Measurements from ENCODE around the gene LDHD.
A peak's percentile ranks its signal among the peaks of the same experiment; 100 is the strongest.

The LDHD gene

GRCh38 chr16:75110637-75111513, 5.7 kb downstream of the LDHD start:
- H3K4me3 ChIP-seq (ENCODE audit: insufficient read depth, low read length, poor library complexity, severe bottlenecking) = peak overlapping the region; percentile 36

DNA sequence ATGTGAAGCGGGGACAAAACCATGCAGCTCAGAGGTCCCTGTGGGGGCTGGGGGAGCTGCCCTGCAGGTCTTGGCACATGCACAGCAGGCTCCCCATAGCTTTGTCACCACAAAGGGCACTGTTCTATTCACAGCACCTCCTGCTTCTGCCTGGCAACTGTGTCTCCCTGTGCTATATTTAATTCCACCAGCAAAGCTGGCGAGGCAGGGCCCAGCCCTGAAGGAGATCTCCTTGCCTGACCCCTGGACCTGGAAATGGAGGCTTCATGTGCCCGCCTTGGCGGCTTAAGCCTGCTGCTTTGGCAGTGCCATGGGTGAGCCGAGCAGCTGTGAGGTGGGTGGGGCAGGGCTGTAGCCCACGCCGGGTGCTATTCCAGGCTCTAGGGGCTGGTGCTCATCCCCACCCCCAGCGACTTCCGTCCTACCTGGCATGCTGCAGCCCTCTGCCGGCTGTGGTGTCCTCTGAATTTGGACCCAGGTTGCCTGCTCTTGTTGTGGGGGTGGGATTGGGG, 6.8 kb downstream of the LDHD start:
- peak overlapping the region; percentile 71 for H3K4me2 ChIP-seq (ENCODE audit: low read depth, low read length, poor library complexity, severe bottlenecking)
- H2AFZ ChIP-seq (ENCODE audit: low read depth, low read length, severe bottlenecking) = peak overlapping the region; percentile 43
- peak overlapping the region; percentile 66 for H3K9ac ChIP-seq (ENCODE audit: low read length)
- H4K20me1 ChIP-seq (ENCODE audit: low read depth, low read length) = no peaks in the 10 kb centered on the region
- H3F3A ChIP-seq (ENCODE audit: insufficient read depth) = peaks cover 31% of the 10 kb centered on the region
- TF ChIP-seq EZH2phosphoT487 (conservative IDR thresholded peaks at IDR 0.05; ENCODE audit: low read length) = no peak
- TF ChIP-seq, protein P1, sequence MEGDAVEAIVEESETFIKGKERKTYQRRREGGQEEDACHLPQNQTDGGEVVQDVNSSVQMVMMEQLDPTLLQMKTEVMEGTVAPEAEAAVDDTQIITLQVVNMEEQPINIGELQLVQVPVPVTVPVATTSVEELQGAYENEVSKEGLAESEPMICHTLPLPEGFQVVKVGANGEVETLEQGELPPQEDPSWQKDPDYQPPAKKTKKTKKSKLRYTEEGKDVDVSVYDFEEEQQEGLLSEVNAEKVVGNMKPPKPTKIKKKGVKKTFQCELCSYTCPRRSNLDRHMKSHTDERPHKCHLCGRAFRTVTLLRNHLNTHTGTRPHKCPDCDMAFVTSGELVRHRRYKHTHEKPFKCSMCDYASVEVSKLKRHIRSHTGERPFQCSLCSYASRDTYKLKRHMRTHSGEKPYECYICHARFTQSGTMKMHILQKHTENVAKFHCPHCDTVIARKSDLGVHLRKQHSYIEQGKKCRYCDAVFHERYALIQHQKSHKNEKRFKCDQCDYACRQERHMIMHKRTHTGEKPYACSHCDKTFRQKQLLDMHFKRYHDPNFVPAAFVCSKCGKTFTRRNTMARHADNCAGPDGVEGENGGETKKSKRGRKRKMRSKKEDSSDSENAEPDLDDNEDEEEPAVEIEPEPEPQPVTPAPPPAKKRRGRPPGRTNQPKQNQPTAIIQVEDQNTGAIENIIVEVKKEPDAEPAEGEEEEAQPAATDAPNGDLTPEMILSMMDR (IDR thresholded peaks at IDR 0.05; ENCODE audit: insufficient read depth, low read length, poor library complexity, severe bottlenecking) = peak; percentile 26
- peak overlapping the region; percentile 39 for H3K4me3 ChIP-seq (ENCODE audit: insufficient read depth, low read length, poor library complexity, severe bottlenecking)
- H3K79me2 ChIP-seq (ENCODE audit: insufficient read depth, low read length) = no peaks in the 10 kb centered on the region
- H3K9me2 ChIP-seq (replicated peaks; ENCODE audit: insufficient read depth, low read length) = no peaks in the 10 kb centered on the region
- H3K27me3 ChIP-seq (ENCODE audit: low read length) = no peaks in the 10 kb centered on the region
- peak overlapping the region; percentile 96 for H3K27ac ChIP-seq (ENCODE audit: low read depth, low read length)
- H3K9me3 ChIP-seq (ENCODE audit: insufficient read depth, low read length) = no peaks in the 10 kb centered on the region
- no peaks in the 10 kb centered on the region for H3K36me3 ChIP-seq (ENCODE audit: low read length)

More at GRCh38 chr16:75110637-75111513, 5.7 kb downstream of the LDHD start:
- H3F3A ChIP-seq (ENCODE audit: insufficient read depth) = peaks cover 31% of the 10 kb centered on the region
- H2AFZ ChIP-seq (ENCODE audit: low read depth, low read length, severe bottlenecking) = peak overlapping the region; percentile 43
- H3K79me2 ChIP-seq (ENCODE audit: insufficient read depth, low read length) = no peaks in the 10 kb centered on the region
- no peaks in the 10 kb centered on the region for H3K36me3 ChIP-seq (ENCODE audit: low read length)
- H4K20me1 ChIP-seq (ENCODE audit: low read depth, low read length) = no peaks in the 10 kb centered on the region
- H3K27me3 ChIP-seq (ENCODE audit: low read length) = no peaks in the 10 kb centered on the region
- peak overlapping the region; percentile 66 for H3K9ac ChIP-seq (ENCODE audit: low read length)
- TF ChIP-seq, protein P1 (IDR thresholded peaks at IDR 0.05; ENCODE audit: insufficient read depth, low read length, poor library complexity, severe bottlenecking) = peak; percentile 82
- no peak for TF ChIP-seq EZH2phosphoT487 (conservative IDR thresholded peaks at IDR 0.05; ENCODE audit: low read length)
- peak overlapping the region; percentile 71 for H3K4me2 ChIP-seq (ENCODE audit: low read depth, low read length, poor library complexity, severe bottlenecking)
- H3K27ac ChIP-seq (ENCODE audit: low read depth, low read length) = peak overlapping the region; percentile 96
- H3K9me3 ChIP-seq (ENCODE audit: insufficient read depth, low read length) = no peaks in the 10 kb centered on the region
- H3K9me2 ChIP-seq (replicated peaks; ENCODE audit: insufficient read depth, low read length) = no peaks in the 10 kb centered on the region

GRCh38 chr16:75108792-75109731, 7.5 kb downstream of the LDHD start:
- peak overlapping the region; percentile 66 for H3K9ac ChIP-seq (ENCODE audit: low read length)
- H3K4me2 ChIP-seq (ENCODE audit: low read depth, low read length, poor library complexity, severe bottlenecking) = peak overlapping the region; percentile 71
- H3K9me2 ChIP-seq (replicated peaks; ENCODE audit: insufficient read depth, low read length) = no peaks in the 10 kb centered on the region
- no peaks in the 10 kb centered on the region for H3K36me3 ChIP-seq (ENCODE audit: low read length)
- peak overlapping the region; percentile 20 for H2AFZ ChIP-seq (ENCODE audit: low read depth, low read length, severe bottlenecking)
- no peaks in the 10 kb centered on the region for H3K27me3 ChIP-seq (ENCODE audit: low read length)
- no peak for TF ChIP-seq EZH2phosphoT487 (conservative IDR thresholded peaks at IDR 0.05; ENCODE audit: low read length)
- TF ChIP-seq, protein P1 (IDR thresholded peaks at IDR 0.05; ENCODE audit: insufficient read depth, low read length, poor library complexity, severe bottlenecking) = no peak
- no peaks in the 10 kb centered on the region for H4K20me1 ChIP-seq (ENCODE audit: low read depth, low read length)
- H3K79me2 ChIP-seq (ENCODE audit: insufficient read depth, low read length) = no peaks in the 10 kb centered on the region
- H3K4me3 ChIP-seq (ENCODE audit: insufficient read depth, low read length, poor library complexity, severe bottlenecking) = peak overlapping the region; percentile 39
- H3K27ac ChIP-seq (ENCODE audit: low read depth, low read length) = peak overlapping the region; percentile 96
- H3F3A ChIP-seq (ENCODE audit: insufficient read depth) = peaks cover 31% of the 10 kb centered on the region
- no peaks in the 10 kb centered on the region for H3K9me3 ChIP-seq (ENCODE audit: insufficient read depth, low read length)

All from SU-DHL-6 (cell line).